IPS-20b (cell line): ENCODE measurements around the gene TM4SF20.
"Not testable (repeated sequence)": the region's sequence is repeated elsewhere in the genome, so short reads cannot be mapped to it uniquely, and the experiment has no call there.

Source experiments
- H3K27ac ChIP-seq: one replicate; pipeline ENCODE4 v1.5.1; 2013; ENCODE audit warnings: low read length
- H3K27me3 ChIP-seq: 2 replicates; pipeline ENCODE4 v1.6.1; 2013; ENCODE audit warnings: mild to moderate bottlenecking, low read length, inconsistent platforms; ENCODE audit not compliant: insufficient read depth
- H3K36me3 ChIP-seq: 2 replicates; pipeline ENCODE4 v1.6.1; 2013; ENCODE audit warnings: low read depth, mild to moderate bottlenecking, inconsistent platforms, low read length, moderate library complexity; ENCODE audit not compliant: insufficient read depth
- H3K4me1 ChIP-seq: 2 replicates; pipeline ENCODE4 v1.6.1; 2013; ENCODE audit warnings: mild to moderate bottlenecking, control low read depth, inconsistent platforms, low read length, moderate library complexity; ENCODE audit not compliant: insufficient read depth
- H3K4me3 ChIP-seq: 2 replicates; pipeline ENCODE4 v1.5.1; 2013; ENCODE audit warnings: mild to moderate bottlenecking, low read length, inconsistent platforms
- H3K9ac ChIP-seq: 2 replicates; pipeline ENCODE4 v1.6.1; 2013; ENCODE audit warnings: low read depth, mild to moderate bottlenecking, inconsistent platforms, low read length, moderate library complexity
- H3K9me3 ChIP-seq: 2 replicates; pipeline ENCODE4 v1.6.1; 2013; ENCODE audit warnings: mild to moderate bottlenecking, low read depth, low read length, inconsistent platforms; ENCODE audit not compliant: insufficient read depth

TM4SF20 gene

GRCh38 chr2:227395556-227395955, 16.4 kb upstream of the TM4SF20 start:
- no peak overlapping the region for H3K27ac ChIP-seq

GRCh38 chr2:227394401-227394800, 15.3 kb upstream of the TM4SF20 start:
- Histone ChIP-seq H3K9me3 (no peaks in the 10 kb centered on the region), H3K9ac (no peak overlapping the region), H3K36me3 (no peaks in the 10 kb centered on the region), H3K4me3 (no peak overlapping the region), H3K27me3 (no peaks in the 10 kb centered on the region), H3K4me1 (0 out of 2 replicates have a peak, but pooled peaks cover 6% of the 10 kb centered on the region), H3K27ac (no peak overlapping the region)

More at GRCh38 chr2:227395556-227395955, 16.4 kb upstream of the TM4SF20 start:
- no peaks in the 10 kb centered on the region for H3K27me3 ChIP-seq
- H3K4me3 ChIP-seq = no peak overlapping the region
- 0 out of 2 replicates have a peak, but pooled peaks cover 6% of the 10 kb centered on the region for H3K4me1 ChIP-seq
- H3K36me3 ChIP-seq = no peaks in the 10 kb centered on the region
- H3K9me3 ChIP-seq = no peaks in the 10 kb centered on the region
- no peak overlapping the region for H3K9ac ChIP-seq

- Histone ChIP-seq H3K4me1 (0 out of 2 replicates have a peak, but pooled peaks cover 6% of the 10 kb centered on the region), H3K9ac (no peak overlapping the region), H3K9me3 (no peaks in the 10 kb centered on the region), H3K27ac (no peak overlapping the region), H3K27me3 (no peaks in the 10 kb centered on the region), H3K36me3 (no peaks in the 10 kb centered on the region), H3K4me3 (no peak overlapping the region)
These were observed 11.6 kb upstream of the TM4SF20 start for GRCh38 chr2:227390468-227391256.

- Histone ChIP-seq H3K4me3 (no peak overlapping the region), H3K36me3 (no peaks in the 10 kb centered on the region), H3K9ac (no peak overlapping the region), H3K27me3 (no peaks in the 10 kb centered on the region), H3K4me1 (0 out of 2 replicates have a peak, but pooled peaks cover 6% of the 10 kb centered on the region), H3K27ac (no peak overlapping the region), H3K9me3 (no peaks in the 10 kb centered on the region)
These were observed 10.6 kb upstream of the TM4SF20 start for GRCh38 chr2:227389661-227390060.

- H3K4me1 ChIP-seq = 0 out of 2 replicates have a peak, but pooled peaks cover 6% of the 10 kb centered on the region
- no peak overlapping the region for H3K4me3 ChIP-seq
- no peaks in the 10 kb centered on the region for H3K36me3 ChIP-seq
- no peak overlapping the region for H3K9ac ChIP-seq
- no peaks in the 10 kb centered on the region for H3K9me3 ChIP-seq
- H3K27ac ChIP-seq = no peak overlapping the region
- H3K27me3 ChIP-seq = no peaks in the 10 kb centered on the region
These were observed 10.1 kb upstream of the TM4SF20 start for GRCh38 chr2:227389231-227389630.

GRCh38 chr2:227388537-227389011, 9.5 kb upstream of the TM4SF20 start:
- no peaks in the 10 kb centered on the region for H3K36me3 ChIP-seq
- H3K9ac ChIP-seq = no peak overlapping the region
- H3K9me3 ChIP-seq = no peaks in the 10 kb centered on the region
- no peak overlapping the region for H3K27ac ChIP-seq
- H3K4me1 ChIP-seq = 0 out of 2 replicates have a peak, but pooled peaks cover 2% of the 10 kb centered on the region
- H3K27me3 ChIP-seq = no peaks in the 10 kb centered on the region
- H3K4me3 ChIP-seq = no peak overlapping the region

GRCh38 chr2:227387583-227387982, 8.5 kb upstream of the TM4SF20 start, which contains the start of gene SCYGR1:
Gene SCYGR1 (minus strand): TSS chr2:227387949. CDS start chr2:227387949, 0 bp downstream.
- not testable (repeated sequence) for H3K4me1 ChIP-seq, H3K27ac ChIP-seq, H3K9me3 ChIP-seq, H3K9ac ChIP-seq, H3K4me3 ChIP-seq, H3K27me3 ChIP-seq, H3K36me3 ChIP-seq

GRCh38 chr2:227386630-227387029, 7.5 kb upstream of the TM4SF20 start:
- no peak overlapping the region for H3K9ac ChIP-seq
- no peak overlapping the region for H3K27ac ChIP-seq
- H3K27me3 ChIP-seq = no peaks in the 10 kb centered on the region
- H3K4me3 ChIP-seq = no peak overlapping the region
- no peaks in the 10 kb centered on the region for H3K4me1 ChIP-seq
- no peaks in the 10 kb centered on the region for H3K9me3 ChIP-seq
- H3K36me3 ChIP-seq = no peaks in the 10 kb centered on the region

GRCh38 chr2:227383686-227384085, 4.6 kb upstream of the TM4SF20 start:
- Histone ChIP-seq H3K4me3 (no peak overlapping the region), H3K27ac (no peak overlapping the region), H3K27me3 (no peaks in the 10 kb centered on the region), H3K36me3 (no peaks in the 10 kb centered on the region), H3K9me3 (no peaks in the 10 kb centered on the region), H3K4me1 (no peaks in the 10 kb centered on the region), H3K9ac (no peak overlapping the region)

- H3K9me3 ChIP-seq, H3K9ac ChIP-seq, H3K36me3 ChIP-seq: not testable (repeated sequence)
These were observed 3.2 kb upstream of the TM4SF20 start for GRCh38 chr2:227382241-227382835.

GRCh38 chr2:227378371-227378782, 729 bp downstream of the TM4SF20 start:
- H3K4me1 ChIP-seq = peaks cover 10% of the 10 kb centered on the region; the same call in 1 of the 2 replicates
- no peaks in the 10 kb centered on the region for H3K27me3 ChIP-seq
- no peak overlapping the region for H3K4me3 ChIP-seq
- no peaks in the 10 kb centered on the region for H3K9me3 ChIP-seq
- no peak overlapping the region for H3K9ac ChIP-seq
- no peaks in the 10 kb centered on the region for H3K36me3 ChIP-seq
- H3K27ac ChIP-seq = no peak overlapping the region

More at GRCh38 chr2:227382241-227382835, 3.2 kb upstream of the TM4SF20 start:
- not testable (repeated sequence) for H3K4me1 ChIP-seq, H3K27me3 ChIP-seq, H3K4me3 ChIP-seq, H3K27ac ChIP-seq
